Liver (tissue), 3 donors: Measurements from ENCODE around the gene RASL12.

Experiments used
- EGR1 ChIP-seq, 2 donors: IDR thresholded peaks; 2 replicates each; pipeline ENCODE4 v1.6.1; 2016 to 2018; ENCODE audit warnings: antibody characterized with exemption in 2 of 2, low read depth in 2 of 2
- HNF4A ChIP-seq, 2 donors: conservative IDR thresholded peaks; 2 replicates each; pipeline ENCODE4 v1.6.1; 2016; ENCODE audit warnings: antibody characterized with exemption in 2 of 2, mild to moderate bottlenecking in 2 of 2
- HNF4G ChIP-seq: IDR thresholded peaks from 2 replicates; pipeline ENCODE4 v1.6.1; 2016; ENCODE audit warnings: antibody characterized with exemption
- NR2F2 ChIP-seq: IDR thresholded peaks from 2 replicates; pipeline ENCODE4 v1.6.1; 2016; ENCODE audit warnings: antibody characterized with exemption
- RAD21 ChIP-seq, 2 donors: IDR thresholded peaks; 2 replicates each; pipeline ENCODE4 v1.6.1; 2016; ENCODE audit warnings: antibody characterized with exemption in 2 of 2, mild to moderate bottlenecking in 2 of 2
- RXRA ChIP-seq, 2 donors: IDR thresholded peaks; 2 replicates each; pipeline ENCODE4 v1.6.1; 2017 to 2018; ENCODE audit warnings: antibody characterized with exemption in 2 of 2, mild to moderate bottlenecking in 1 of 2
- SP1 ChIP-seq: IDR thresholded peaks from 2 replicates; pipeline ENCODE4 v1.6.1; 2018; ENCODE audit warnings: antibody characterized with exemption, mild to moderate bottlenecking
- TAF1 ChIP-seq: conservative IDR thresholded peaks from 2 replicates; pipeline ENCODE4 v1.6.1; 2016; ENCODE audit warnings: antibody characterized with exemption, mild to moderate bottlenecking
- TF ChIP-seq, protein P1 (sequence below): IDR thresholded peaks from 2 replicates; pipeline ENCODE4 v1.6.1; 2016; ENCODE audit warnings: antibody characterized with exemption
- TF ChIP-seq, protein P2 (sequence below): fragments of 150-350 bp; IDR thresholded peaks from 2 replicates; pipeline ENCODE4 v1.5.1; 2017; ENCODE audit warnings: improper control_type of control experiment, low read depth, low read length; ENCODE audit not compliant: missing input control
- TF ChIP-seq, protein P3 (sequence below): IDR thresholded peaks from 2 replicates; pipeline ENCODE4 v1.6.1; 2016; ENCODE audit warnings: antibody characterized with exemption, mild to moderate bottlenecking
- TF ChIP-seq, protein P4 (sequence below): IDR thresholded peaks from 2 replicates; pipeline ENCODE4 v1.6.1; 2016; ENCODE audit warnings: antibody characterized with exemption
- TF ChIP-seq, protein P5 (sequence below): IDR thresholded peaks from 2 replicates; pipeline ENCODE4 v1.6.1; 2016; ENCODE audit warnings: antibody characterized with exemption
- donor health status: healthy.
- donor health status: healthy.

DNA sequence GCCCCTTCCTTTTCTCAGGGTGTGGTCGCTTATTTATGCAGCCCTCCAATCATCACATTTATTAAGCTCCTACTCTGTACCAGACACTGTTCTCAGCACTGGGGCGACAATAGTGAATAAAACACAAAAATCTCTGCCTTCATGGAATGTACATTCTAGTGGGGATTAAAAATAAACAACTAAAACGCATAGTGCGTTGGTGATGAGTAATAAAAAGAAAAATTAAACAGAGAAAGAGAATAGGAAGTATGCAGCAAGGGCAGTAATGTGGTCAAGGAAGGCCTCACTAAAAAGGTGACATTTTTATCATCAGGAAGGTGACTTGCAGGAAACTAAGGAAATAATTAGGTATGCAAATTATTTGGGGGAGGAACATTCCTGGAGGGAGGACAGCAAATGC is 17.5 kb downstream of the RASL12 start:
- TF ChIP-seq, protein P1, sequence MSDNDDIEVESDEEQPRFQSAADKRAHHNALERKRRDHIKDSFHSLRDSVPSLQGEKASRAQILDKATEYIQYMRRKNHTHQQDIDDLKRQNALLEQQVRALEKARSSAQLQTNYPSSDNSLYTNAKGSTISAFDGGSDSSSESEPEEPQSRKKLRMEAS: no peak
- TF ChIP-seq, protein P2, sequence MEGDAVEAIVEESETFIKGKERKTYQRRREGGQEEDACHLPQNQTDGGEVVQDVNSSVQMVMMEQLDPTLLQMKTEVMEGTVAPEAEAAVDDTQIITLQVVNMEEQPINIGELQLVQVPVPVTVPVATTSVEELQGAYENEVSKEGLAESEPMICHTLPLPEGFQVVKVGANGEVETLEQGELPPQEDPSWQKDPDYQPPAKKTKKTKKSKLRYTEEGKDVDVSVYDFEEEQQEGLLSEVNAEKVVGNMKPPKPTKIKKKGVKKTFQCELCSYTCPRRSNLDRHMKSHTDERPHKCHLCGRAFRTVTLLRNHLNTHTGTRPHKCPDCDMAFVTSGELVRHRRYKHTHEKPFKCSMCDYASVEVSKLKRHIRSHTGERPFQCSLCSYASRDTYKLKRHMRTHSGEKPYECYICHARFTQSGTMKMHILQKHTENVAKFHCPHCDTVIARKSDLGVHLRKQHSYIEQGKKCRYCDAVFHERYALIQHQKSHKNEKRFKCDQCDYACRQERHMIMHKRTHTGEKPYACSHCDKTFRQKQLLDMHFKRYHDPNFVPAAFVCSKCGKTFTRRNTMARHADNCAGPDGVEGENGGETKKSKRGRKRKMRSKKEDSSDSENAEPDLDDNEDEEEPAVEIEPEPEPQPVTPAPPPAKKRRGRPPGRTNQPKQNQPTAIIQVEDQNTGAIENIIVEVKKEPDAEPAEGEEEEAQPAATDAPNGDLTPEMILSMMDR: no peak
- TF ChIP-seq RAD21 (IDR thresholded peaks at IDR 0.05): no peak
- no peak for TF ChIP-seq TAF1
- TF ChIP-seq HNF4A (conservative IDR thresholded peaks at IDR 0.05): no peak
- TF ChIP-seq, protein P3, sequence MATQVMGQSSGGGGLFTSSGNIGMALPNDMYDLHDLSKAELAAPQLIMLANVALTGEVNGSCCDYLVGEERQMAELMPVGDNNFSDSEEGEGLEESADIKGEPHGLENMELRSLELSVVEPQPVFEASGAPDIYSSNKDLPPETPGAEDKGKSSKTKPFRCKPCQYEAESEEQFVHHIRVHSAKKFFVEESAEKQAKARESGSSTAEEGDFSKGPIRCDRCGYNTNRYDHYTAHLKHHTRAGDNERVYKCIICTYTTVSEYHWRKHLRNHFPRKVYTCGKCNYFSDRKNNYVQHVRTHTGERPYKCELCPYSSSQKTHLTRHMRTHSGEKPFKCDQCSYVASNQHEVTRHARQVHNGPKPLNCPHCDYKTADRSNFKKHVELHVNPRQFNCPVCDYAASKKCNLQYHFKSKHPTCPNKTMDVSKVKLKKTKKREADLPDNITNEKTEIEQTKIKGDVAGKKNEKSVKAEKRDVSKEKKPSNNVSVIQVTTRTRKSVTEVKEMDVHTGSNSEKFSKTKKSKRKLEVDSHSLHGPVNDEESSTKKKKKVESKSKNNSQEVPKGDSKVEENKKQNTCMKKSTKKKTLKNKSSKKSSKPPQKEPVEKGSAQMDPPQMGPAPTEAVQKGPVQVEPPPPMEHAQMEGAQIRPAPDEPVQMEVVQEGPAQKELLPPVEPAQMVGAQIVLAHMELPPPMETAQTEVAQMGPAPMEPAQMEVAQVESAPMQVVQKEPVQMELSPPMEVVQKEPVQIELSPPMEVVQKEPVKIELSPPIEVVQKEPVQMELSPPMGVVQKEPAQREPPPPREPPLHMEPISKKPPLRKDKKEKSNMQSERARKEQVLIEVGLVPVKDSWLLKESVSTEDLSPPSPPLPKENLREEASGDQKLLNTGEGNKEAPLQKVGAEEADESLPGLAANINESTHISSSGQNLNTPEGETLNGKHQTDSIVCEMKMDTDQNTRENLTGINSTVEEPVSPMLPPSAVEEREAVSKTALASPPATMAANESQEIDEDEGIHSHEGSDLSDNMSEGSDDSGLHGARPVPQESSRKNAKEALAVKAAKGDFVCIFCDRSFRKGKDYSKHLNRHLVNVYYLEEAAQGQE: no peak
- TF ChIP-seq RXRA (IDR thresholded peaks at IDR 0.05): no peak
- TF ChIP-seq SP1: no peak
- TF ChIP-seq, protein P4, sequence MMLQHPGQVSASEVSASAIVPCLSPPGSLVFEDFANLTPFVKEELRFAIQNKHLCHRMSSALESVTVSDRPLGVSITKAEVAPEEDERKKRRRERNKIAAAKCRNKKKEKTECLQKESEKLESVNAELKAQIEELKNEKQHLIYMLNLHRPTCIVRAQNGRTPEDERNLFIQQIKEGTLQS: no peak
- TF ChIP-seq, protein P5, sequence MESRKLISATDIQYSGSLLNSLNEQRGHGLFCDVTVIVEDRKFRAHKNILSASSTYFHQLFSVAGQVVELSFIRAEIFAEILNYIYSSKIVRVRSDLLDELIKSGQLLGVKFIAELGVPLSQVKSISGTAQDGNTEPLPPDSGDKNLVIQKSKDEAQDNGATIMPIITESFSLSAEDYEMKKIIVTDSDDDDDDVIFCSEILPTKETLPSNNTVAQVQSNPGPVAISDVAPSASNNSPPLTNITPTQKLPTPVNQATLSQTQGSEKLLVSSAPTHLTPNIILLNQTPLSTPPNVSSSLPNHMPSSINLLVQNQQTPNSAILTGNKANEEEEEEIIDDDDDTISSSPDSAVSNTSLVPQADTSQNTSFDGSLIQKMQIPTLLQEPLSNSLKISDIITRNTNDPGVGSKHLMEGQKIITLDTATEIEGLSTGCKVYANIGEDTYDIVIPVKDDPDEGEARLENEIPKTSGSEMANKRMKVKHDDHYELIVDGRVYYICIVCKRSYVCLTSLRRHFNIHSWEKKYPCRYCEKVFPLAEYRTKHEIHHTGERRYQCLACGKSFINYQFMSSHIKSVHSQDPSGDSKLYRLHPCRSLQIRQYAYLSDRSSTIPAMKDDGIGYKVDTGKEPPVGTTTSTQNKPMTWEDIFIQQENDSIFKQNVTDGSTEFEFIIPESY: no peak
- TF ChIP-seq NR2F2: no peak
- TF ChIP-seq HNF4G: no peak
- no peak for TF ChIP-seq EGR1 (IDR thresholded peaks at IDR 0.05; ENCODE audit: low read depth in 2 of 2)
